Activated T-helper 17 cell treated with anti-CD3 and anti-CD28 coated beads, Interleukin-2, amount 50 U/mL, for 72 hours (primary cell): ENCODE measurements around the gene C2CD5. TPM values are rescaled to one million over a fixed set of nuclear protein-coding genes. Genes with fewer than 3 reads are reported as not detected.
"Not testable (repeated sequence)": the region's sequence is repeated elsewhere in the genome, so short reads cannot be mapped to it uniquely, and the experiment has no call there.

Source experiments
- ATAC-seq: fragments of 150-1000 bp; cut with Tn5 transposase; replicated peaks from 2 replicates; pipeline ENCODE4 v1.10.0; 2021; ENCODE audit warnings: mild to moderate bottlenecking, moderate library complexity
- H3K27ac Mint-ChIP-seq: one replicate; pipeline ENCODE4 v1.8.0; 2022; ENCODE audit warnings: mixed read lengths
- H3K27me3 Mint-ChIP-seq: one replicate; pipeline ENCODE4 v1.8.0; 2022; ENCODE audit warnings: mixed read lengths
- H3K36me3 Mint-ChIP-seq: one replicate; pipeline ENCODE4 v1.8.0; 2022; ENCODE audit warnings: low read depth, mild to moderate bottlenecking, mixed read lengths
- H3K4me1 Mint-ChIP-seq: one replicate; pipeline ENCODE4 v1.8.0; 2022; ENCODE audit warnings: mixed read lengths
- H3K4me3 Mint-ChIP-seq: one replicate; pipeline ENCODE4 v1.8.0; 2022; ENCODE audit warnings: mild to moderate bottlenecking, mixed read lengths
- H3K9me3 Mint-ChIP-seq: one replicate; pipeline ENCODE4 v1.8.0; 2022; ENCODE audit warnings: mixed read lengths
- total RNA-seq, 2 donors: library from RNA; stranded (reverse); gene quantifications; one replicate each; pipeline ENCODE4 v1.2.3, GENCODE V29; 2022

C2CD5 gene
- total RNA-seq, 2 donors from 2014 or later = 32.4 to 33.3 TPM

DNA sequence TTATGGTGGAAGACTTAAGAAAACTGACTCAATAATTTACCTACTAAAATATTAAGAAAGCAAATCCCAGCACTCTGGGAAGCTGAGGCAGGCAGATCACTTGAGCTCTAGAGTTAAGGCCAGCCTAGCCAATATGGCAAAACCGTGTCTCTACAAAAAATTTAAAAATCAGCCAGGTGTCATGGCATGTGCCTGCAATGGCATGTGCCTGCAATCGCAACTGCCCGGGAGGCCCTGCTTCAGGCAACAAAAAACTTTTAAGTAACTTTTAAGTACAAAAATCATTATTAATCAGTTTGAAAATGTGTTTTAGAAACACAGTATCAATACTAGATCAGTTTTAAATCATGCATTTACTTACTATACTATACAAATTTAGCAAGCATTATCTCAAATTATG is 17.5 kb downstream of the C2CD5 start:
- no peak for ATAC-seq

DNA sequence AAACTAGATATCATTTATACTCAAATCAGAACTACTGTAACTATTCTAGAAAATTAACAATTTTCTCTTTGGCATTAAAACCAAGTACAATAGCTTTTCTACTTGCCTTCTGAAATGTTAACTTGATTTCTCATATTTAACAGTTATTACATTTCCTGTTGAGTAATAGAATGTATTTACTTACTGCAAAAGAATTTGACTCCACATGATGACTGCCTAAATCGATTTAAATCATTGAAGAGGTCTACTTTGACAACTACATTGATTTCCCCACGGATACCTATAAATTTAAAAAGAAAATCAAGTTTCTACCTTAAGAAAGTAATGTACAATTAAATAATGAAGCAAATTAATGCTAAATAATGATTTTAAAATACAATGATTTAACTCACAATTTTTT is 18.9 kb downstream of the C2CD5 start:
- Mint-ChIP-seq H3K4me3 (no peak overlapping the region), H3K9me3 (no peaks in the 10 kb centered on the region), H3K36me3 (peaks cover 64% of the 10 kb centered on the region), H3K4me1 (peaks cover 8% of the 10 kb centered on the region), H3K27me3 (no peaks in the 10 kb centered on the region), H3K27ac (no peak overlapping the region)
- ATAC-seq = no peak

More for the DNA sequence above, 17.5 kb downstream of the C2CD5 start:
- Mint-ChIP-seq H3K4me1 (peaks cover 8% of the 10 kb centered on the region), H3K9me3 (no peaks in the 10 kb centered on the region), H3K36me3 (peaks cover 64% of the 10 kb centered on the region), H3K27ac (no peak overlapping the region), H3K4me3 (no peak overlapping the region), H3K27me3 (no peaks in the 10 kb centered on the region)

DNA sequence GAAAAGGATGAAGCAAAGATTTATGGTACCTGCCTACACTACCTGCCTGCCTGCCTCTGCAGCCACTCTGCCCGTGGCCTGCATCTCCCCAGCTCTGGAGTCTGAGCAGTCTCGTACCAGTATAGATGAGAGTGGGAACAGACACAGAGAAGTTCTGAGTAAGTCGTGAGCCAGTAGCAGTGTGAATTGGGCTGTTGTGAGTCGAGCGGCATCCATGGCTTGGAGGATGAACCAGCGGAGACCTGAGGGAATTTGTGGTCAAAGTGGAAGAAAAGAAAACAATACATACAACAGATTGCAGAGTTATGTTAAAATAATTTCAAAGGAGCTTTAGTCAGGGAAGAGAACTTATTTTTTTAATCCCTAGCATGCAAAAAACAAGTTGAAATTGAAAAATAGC is 25.3 kb downstream of the C2CD5 start:
- Mint-ChIP-seq H3K27me3 (no peaks in the 10 kb centered on the region), H3K9me3 (no peaks in the 10 kb centered on the region), H3K4me1 (no peaks in the 10 kb centered on the region), H3K27ac (no peak overlapping the region), H3K36me3 (peaks cover 65% of the 10 kb centered on the region), H3K4me3 (no peak overlapping the region)
- ATAC-seq = no peak

DNA sequence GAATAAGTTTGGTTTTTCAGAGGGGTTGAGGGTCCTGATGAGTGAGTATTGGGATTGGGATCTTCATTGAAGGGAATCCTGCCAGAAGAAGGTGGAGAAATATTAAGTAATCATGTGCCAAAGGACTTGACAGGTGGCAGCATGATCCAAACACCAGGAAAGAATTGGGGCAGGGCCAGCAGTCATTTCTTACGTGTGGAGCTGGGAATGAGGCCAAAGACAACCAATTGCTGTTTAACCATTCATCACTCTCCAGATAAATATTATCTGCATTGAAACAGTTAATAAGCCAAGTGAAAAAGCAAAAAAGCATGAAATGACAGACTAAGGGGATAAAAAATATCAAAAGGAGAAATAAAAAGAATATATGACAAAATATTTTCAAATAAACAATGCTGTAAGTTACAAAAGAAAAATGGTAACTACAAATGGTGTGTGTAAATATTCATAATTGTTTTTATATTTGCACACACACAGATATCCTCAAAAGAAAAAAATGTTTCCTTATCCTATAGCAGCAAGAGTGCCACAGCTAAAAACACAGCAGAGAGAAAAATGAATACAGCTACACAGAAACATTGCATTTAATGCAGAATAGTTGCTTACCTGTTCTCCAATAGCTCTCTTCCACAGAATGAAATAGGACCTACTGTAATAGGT is 26.2 kb downstream of the C2CD5 start:
- H3K27ac Mint-ChIP-seq = no peak overlapping the region
- no peaks in the 10 kb centered on the region for H3K4me1 Mint-ChIP-seq
- no peak overlapping the region for H3K4me3 Mint-ChIP-seq
- no peaks in the 10 kb centered on the region for H3K27me3 Mint-ChIP-seq
- ATAC-seq = no peak
- H3K36me3 Mint-ChIP-seq = peaks cover 64% of the 10 kb centered on the region
- H3K9me3 Mint-ChIP-seq = no peaks in the 10 kb centered on the region

DNA sequence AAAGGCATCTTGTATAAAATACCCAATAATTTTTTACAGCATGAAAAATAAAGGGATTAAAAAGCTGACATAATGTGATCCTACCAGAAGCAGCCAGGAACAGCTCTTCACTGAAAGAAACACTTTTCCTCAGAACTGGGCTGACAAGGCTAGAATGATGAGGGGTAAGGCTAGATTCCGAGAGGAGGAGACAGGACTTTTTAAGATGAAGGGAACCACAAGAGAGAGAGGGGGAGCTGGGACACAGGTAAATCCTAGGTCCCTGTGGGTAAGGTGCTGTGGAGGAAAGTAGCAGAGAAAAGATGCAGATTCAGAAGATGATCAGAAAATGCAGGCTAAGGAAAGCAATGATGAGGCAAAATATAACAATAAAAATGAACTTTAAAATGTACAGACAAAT is 29.5 kb downstream of the C2CD5 start:
- peaks cover 65% of the 10 kb centered on the region for H3K36me3 Mint-ChIP-seq
- no peak for ATAC-seq
- H3K27ac Mint-ChIP-seq = no peak overlapping the region
- H3K9me3 Mint-ChIP-seq = no peaks in the 10 kb centered on the region
- H3K27me3 Mint-ChIP-seq = no peaks in the 10 kb centered on the region
- H3K4me1 Mint-ChIP-seq = no peaks in the 10 kb centered on the region
- H3K4me3 Mint-ChIP-seq = no peak overlapping the region

DNA sequence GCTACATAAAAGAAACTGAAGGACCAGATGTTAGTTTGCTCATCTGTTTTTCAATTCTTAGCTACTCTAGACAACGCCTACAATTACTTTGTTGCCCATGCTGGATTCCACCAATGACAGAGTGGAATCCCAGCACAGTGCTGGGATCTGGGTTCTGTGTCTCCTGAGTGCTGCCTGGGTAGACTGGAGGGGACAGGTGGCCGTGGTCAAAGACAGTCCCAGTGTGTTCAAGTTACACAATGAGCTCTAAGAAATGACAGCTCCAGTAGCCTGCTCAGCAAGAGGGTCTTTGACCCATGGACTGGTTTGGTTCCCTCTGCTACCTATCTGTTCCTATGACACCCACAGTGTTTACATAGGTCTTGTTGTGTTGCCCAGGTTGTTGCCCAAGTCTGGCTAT is 38.5 kb downstream of the C2CD5 start:
- H3K4me3 Mint-ChIP-seq = no peak overlapping the region
- peaks cover 49% of the 10 kb centered on the region for H3K36me3 Mint-ChIP-seq
- no peaks in the 10 kb centered on the region for H3K27me3 Mint-ChIP-seq
- no peak for ATAC-seq
- H3K27ac Mint-ChIP-seq = no peak overlapping the region
- H3K4me1 Mint-ChIP-seq = peaks cover 3% of the 10 kb centered on the region
- H3K9me3 Mint-ChIP-seq = no peaks in the 10 kb centered on the region

DNA sequence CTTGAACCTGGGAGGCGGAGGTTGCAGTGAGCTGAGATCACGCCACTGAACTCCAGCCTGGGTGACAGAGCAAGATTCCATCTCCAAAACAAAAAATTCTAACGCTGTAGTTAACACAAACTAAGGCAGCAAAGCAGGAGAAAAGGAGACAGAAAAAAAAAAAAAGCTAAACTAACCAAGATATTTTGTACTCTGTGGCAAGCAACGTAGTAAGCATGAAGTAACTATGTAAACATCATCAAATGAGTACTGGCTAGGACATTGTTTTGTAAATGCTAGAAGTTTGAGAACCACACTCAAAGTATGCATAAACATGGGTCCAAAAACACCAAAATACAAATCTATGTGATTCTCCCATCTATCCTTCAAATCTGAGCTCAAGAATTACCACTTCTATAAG is 44.2 kb downstream of the C2CD5 start:
- Mint-ChIP-seq H3K4me3 (no peak overlapping the region), H3K9me3 (no peaks in the 10 kb centered on the region), H3K36me3 (peaks cover 44% of the 10 kb centered on the region), H3K27ac (no peak overlapping the region), H3K4me1 (peaks cover 3% of the 10 kb centered on the region), H3K27me3 (no peaks in the 10 kb centered on the region)
- no peak for ATAC-seq

DNA sequence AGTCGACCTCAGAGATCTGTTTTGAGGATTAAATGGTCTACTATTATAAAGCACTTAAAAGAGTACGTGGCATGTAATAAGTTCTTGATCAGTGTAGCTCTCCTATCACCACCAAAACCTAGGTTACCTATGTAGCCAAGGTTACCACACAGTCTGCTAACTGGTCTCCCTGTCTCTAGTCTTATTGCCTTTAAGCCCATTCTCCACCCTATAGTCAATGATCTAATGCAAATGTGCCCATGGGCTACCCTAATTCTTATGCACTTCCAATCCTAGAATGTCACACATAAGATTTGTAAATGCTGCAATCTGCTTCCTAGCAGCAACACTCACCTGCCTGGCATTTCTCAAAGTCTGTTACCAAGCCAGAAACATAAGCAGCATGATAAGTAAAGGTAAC is 44.9 kb downstream of the C2CD5 start:
- no peaks in the 10 kb centered on the region for H3K27me3 Mint-ChIP-seq
- no peak for ATAC-seq
- no peaks in the 10 kb centered on the region for H3K9me3 Mint-ChIP-seq
- no peak overlapping the region for H3K4me3 Mint-ChIP-seq
- no peak overlapping the region for H3K27ac Mint-ChIP-seq
- peaks cover 37% of the 10 kb centered on the region for H3K36me3 Mint-ChIP-seq
- peaks cover 3% of the 10 kb centered on the region for H3K4me1 Mint-ChIP-seq

DNA sequence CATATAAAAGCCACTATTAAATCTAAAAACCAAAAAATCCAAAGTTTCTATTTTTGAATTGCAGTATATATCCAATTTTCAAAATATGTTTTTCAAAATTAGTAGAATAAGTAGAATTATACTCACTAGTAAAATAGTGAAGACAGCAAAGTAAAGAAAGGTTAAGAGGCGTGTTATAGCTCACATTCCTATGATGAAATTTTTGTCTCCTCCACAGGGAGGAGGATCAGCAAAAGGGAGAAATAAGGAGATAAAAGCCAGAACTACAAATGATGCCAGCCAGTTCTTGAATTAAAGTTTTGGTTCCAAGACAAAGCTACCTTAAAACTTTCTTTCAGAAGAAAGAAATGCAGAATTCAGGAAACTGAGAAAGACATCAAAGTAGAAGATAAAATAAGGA is 50.0 kb downstream of the C2CD5 start:
- H3K27ac Mint-ChIP-seq = no peak overlapping the region
- no peaks in the 10 kb centered on the region for H3K9me3 Mint-ChIP-seq
- H3K27me3 Mint-ChIP-seq = no peaks in the 10 kb centered on the region
- no peaks in the 10 kb centered on the region for H3K4me1 Mint-ChIP-seq
- peaks cover 51% of the 10 kb centered on the region for H3K36me3 Mint-ChIP-seq
- no peak overlapping the region for H3K4me3 Mint-ChIP-seq
- no peak for ATAC-seq

DNA sequence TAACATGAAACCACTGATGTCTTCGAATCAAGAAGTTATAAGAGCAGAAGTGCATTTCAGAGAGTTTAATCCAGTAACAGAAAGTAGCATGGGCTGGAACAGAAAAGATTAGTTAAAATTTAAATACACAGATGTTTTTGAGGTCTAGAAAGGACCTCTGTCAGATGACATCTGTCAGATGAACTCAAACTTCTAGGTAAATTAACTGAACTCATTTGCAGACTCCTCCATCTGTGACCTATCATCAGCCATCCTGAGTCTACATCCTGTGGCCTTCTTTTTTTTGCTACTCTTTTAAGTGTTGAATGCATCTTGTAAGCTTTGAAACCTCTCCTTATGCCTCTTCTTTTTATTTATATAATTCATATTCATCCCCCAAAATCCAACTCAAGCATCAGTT is 53.3 kb downstream of the C2CD5 start:
- no peak for ATAC-seq
- Mint-ChIP-seq H3K4me1 (no peaks in the 10 kb centered on the region), H3K4me3 (no peak overlapping the region), H3K36me3 (peaks cover 69% of the 10 kb centered on the region), H3K9me3 (no peaks in the 10 kb centered on the region), H3K27ac (peak overlapping the region; percentile 60), H3K27me3 (no peaks in the 10 kb centered on the region)

DNA sequence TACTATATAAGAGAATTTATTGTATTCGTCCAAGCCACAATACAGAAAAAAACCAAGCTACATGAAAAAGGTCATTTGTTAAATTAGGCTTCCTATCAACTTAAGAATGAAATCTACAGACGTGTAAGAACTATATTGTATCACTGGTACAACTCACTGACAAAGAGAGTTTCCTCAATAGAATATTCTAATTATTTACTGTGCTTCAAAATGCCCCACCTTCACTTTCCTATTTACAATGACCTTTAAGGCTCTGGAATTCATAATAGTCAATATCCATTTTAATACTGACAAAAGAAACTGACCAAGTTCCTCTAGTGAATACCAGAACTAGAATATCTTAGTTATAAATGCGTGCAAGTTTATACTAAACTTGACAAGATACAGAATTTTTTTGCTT is 55.9 kb downstream of the C2CD5 start:
- Mint-ChIP-seq H3K9me3 (no peaks in the 10 kb centered on the region), H3K27ac (no peak overlapping the region), H3K4me1 (no peaks in the 10 kb centered on the region), H3K4me3 (no peak overlapping the region), H3K36me3 (peaks cover 86% of the 10 kb centered on the region), H3K27me3 (no peaks in the 10 kb centered on the region)
- ATAC-seq = no peak

DNA sequence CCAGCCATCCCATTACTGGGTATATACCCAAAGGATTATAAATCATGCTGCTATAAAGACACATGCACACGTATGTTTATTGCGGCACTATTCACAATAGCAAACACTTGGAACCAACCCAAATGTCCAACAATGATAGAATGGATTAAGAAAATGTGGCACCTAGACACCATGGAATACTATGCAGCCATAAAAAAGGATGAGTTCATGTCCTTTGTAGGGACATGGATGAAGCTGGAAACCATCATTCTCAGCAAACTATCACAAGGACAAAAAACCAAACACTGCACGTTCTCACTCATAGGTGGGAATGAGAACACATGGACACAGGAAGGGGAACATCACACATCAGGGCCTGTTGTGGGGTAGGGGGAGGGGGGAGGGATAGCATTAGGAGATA is 56.7 kb downstream of the C2CD5 start:
- not testable (repeated sequence) for H3K4me3 Mint-ChIP-seq, H3K27ac Mint-ChIP-seq, ATAC-seq, H3K9me3 Mint-ChIP-seq, H3K4me1 Mint-ChIP-seq, H3K27me3 Mint-ChIP-seq
- peaks cover 84% of the 10 kb centered on the region for H3K36me3 Mint-ChIP-seq

DNA sequence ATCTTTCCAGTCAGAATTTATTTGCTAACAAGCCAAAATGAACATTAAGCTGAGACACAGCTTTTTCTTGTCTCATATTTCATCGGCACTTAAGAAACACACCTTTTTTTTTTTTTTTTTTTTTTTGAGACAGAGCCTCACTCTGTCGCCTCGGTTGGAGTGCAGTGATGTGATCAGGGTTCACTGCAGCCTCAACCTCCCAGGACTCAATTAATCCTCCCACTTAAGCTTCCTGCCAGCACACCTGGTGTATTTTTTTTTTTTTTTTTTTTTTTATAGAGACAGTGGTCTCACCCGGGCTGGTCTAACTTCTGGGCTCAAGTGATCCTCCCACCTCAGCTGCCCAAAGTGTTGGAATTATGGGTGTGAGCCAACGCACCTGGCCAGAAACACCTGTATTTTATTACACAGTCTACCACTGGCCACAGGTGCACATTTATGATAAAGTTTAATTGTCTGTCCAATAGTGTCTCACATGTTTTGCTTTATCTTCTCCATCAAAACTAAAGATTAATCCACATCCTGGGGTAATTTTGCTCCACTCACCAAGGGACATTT is 62.7 kb downstream of the C2CD5 start:
- no peak overlapping the region for H3K27ac Mint-ChIP-seq
- peaks cover 68% of the 10 kb centered on the region for H3K36me3 Mint-ChIP-seq
- no peaks in the 10 kb centered on the region for H3K9me3 Mint-ChIP-seq
- ATAC-seq = no peak
- H3K4me3 Mint-ChIP-seq = no peak overlapping the region
- H3K4me1 Mint-ChIP-seq = peaks cover 11% of the 10 kb centered on the region
- no peaks in the 10 kb centered on the region for H3K27me3 Mint-ChIP-seq

DNA sequence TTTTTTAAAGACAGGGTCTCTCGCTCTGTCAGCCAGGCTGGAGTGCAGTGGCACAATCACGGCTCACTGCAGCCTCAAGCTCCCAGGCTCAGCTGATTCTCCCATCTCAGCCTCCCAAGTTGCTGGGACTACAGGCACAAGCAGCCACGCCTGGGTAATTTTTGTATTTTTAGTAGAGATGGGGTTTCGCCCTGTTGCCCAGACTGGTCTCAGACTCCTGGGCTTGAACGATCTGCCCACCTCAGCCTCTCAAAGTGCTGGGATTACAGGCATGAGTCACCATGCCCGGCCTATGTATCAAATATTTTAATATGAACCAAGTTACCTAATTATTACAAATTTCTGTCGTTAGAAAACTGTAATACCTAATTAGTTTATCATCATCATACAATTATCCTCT is 63.5 kb downstream of the C2CD5 start:
- not testable (repeated sequence) for H3K27me3 Mint-ChIP-seq, H3K9me3 Mint-ChIP-seq, H3K4me3 Mint-ChIP-seq, ATAC-seq, H3K27ac Mint-ChIP-seq
- Mint-ChIP-seq H3K4me1 (peaks cover 11% of the 10 kb centered on the region), H3K36me3 (peaks cover 62% of the 10 kb centered on the region)

DNA sequence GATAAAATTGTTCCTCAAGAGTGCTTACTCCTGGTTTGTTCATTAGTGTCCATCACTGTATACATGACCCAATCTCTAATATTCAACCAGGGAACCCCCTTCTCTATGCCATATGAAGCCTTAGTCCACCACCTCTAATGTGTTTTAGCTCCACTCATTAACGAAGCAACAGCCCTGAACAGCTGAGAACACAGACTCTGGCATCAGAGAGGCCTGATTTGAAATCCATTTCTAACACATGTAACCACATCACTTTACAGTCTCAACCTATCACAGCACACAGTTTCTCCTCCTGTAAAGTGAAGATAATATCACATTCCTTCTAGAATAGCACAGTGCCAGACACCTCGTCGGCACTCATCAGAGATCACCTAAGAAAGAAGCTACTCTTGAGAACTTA is 64.3 kb downstream of the C2CD5 start:
- Mint-ChIP-seq H3K27me3 (no peaks in the 10 kb centered on the region), H3K4me3 (no peak overlapping the region), H3K36me3 (peaks cover 58% of the 10 kb centered on the region), H3K27ac (no peak overlapping the region), H3K4me1 (peaks cover 11% of the 10 kb centered on the region), H3K9me3 (no peaks in the 10 kb centered on the region)
- no peak for ATAC-seq

DNA sequence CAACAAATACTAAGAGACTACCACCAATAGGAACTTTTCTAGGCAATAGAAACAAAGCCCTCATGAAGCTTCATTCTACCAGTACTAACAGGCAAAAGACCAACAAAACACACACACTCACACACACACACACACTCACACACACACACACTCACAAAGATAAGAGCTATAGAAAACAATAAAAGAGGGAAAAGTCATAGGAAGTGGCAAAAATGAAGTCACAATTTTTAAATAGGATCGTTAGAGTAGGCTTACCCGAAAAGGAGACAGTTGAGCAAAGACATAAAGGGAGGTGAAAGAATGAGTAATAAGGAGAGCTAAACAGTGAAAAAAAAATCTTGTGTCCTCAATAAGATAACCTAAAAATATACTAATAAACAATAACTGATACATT is 66.5 kb downstream of the C2CD5 start:
- peak overlapping the region; percentile 13 for H3K4me3 Mint-ChIP-seq
- ATAC-seq = peak; percentile 70
- peaks cover 22% of the 10 kb centered on the region for H3K4me1 Mint-ChIP-seq
- peak overlapping the region; percentile 34 for H3K27ac Mint-ChIP-seq
- no peaks in the 10 kb centered on the region for H3K27me3 Mint-ChIP-seq
- H3K36me3 Mint-ChIP-seq = peaks cover 53% of the 10 kb centered on the region
- no peaks in the 10 kb centered on the region for H3K9me3 Mint-ChIP-seq
